ENCODE results near the gene CDNF.

DNA sequence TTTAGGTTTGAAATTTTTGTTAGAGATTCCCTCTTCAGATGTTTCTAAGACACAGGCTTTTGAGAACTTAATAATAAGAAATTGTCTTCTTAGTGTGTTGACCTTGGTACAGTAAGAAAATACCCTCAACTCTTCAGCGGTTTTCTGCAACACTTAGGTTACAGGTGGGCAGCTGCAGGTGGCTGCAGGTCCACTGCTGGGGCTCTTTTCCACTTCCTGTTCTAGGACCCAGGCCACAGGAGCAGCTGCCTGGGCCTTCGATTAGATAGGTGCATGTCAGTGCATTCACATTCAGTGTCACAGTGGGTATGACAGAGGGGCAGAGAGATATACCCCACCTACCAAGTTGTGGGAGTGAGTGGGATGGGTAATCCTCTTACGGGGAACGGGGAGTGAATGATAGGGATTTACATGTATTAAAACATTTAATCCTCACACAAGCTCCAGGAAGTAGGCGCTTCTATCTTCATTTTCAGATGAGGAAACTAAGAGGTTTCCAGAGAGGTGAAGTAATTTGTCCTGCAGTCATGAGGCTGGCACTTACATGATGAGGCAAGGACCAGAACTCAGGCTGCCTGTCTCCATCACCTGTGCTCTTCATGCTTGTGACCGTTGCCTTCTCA lies 20.6 kb upstream of the CDNF start:
- TF ChIP-seq, protein P1, sequence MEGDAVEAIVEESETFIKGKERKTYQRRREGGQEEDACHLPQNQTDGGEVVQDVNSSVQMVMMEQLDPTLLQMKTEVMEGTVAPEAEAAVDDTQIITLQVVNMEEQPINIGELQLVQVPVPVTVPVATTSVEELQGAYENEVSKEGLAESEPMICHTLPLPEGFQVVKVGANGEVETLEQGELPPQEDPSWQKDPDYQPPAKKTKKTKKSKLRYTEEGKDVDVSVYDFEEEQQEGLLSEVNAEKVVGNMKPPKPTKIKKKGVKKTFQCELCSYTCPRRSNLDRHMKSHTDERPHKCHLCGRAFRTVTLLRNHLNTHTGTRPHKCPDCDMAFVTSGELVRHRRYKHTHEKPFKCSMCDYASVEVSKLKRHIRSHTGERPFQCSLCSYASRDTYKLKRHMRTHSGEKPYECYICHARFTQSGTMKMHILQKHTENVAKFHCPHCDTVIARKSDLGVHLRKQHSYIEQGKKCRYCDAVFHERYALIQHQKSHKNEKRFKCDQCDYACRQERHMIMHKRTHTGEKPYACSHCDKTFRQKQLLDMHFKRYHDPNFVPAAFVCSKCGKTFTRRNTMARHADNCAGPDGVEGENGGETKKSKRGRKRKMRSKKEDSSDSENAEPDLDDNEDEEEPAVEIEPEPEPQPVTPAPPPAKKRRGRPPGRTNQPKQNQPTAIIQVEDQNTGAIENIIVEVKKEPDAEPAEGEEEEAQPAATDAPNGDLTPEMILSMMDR (IDR thresholded peaks at IDR 0.05; ENCODE audit: low read length), result no peak
- TF ChIP-seq EZH2 (optimal IDR thresholded peaks at IDR 0.05; ENCODE audit: low read depth, low read length), result no peak

Measured in MM.1S (cell line).